Ovary (tissue), 9 donors: ENCODE measurements around the gene NLK. TPM values are rescaled to one million over a fixed set of nuclear protein-coding genes. Genes with fewer than 3 reads are reported as not detected.
"Not testable (repeated sequence)": the region's sequence is repeated elsewhere in the genome, so short reads cannot be mapped to it uniquely, and the experiment has no call there.

Experiments used
- DNase-seq, 5 donors: peaks; one replicate each; pipeline ENCODE4 v3.0.0-alpha.2; 2019 to 2020
- H3K27ac ChIP-seq, 2 donors: fragments of 200-600 bp; one replicate each; pipeline versions ENCODE4 v1.5.1 to v1.8.0; 2019 to 2022
- H3K27me3 ChIP-seq: fragments of 200-600 bp; one replicate; pipeline ENCODE4 v1.8.0; 2022
- H3K36me3 ChIP-seq: fragments of 200-600 bp; sonication (generic); one replicate; pipeline ENCODE4 v1.5.1; 2019
- H3K4me1 ChIP-seq: one replicate; pipeline ENCODE4 v1.8.1; 2013; ENCODE audit warnings: mild to moderate bottlenecking, moderate library complexity; ENCODE audit not compliant: insufficient read depth
- H3K4me3 ChIP-seq: fragments of 200-600 bp; sonication (generic); one replicate; pipeline ENCODE4 v1.5.1; 2017
- H3K9me3 ChIP-seq, 2 donors: fragments of 200-600 bp in 1 of 2; sonication (generic) in 1 of 2; one replicate each; pipeline versions ENCODE4 v1.5.1 to v1.8.1; 2013 to 2019; ENCODE audit warnings: mild to moderate bottlenecking in 1 of 2, moderate library complexity in 1 of 2
- EP300 ChIP-seq: sonication (generic); formaldehyde crosslinking; IDR thresholded peaks from one replicate; pipeline ENCODE4 v1.6.1; 2017; ENCODE audit warnings: antibody characterized with exemption
- POLR2A ChIP-seq: fragments of 450-650 bp; IDR thresholded peaks from one replicate; pipeline ENCODE4 v1.6.1; 2017; ENCODE audit warnings: antibody characterized with exemption, mild to moderate bottlenecking, moderate library complexity
- WGBS, 3 donors: extraction: QIAGEN DNeasy Blood & Tissue Kit in 1 of 3; methylation state at CpG; one replicate each; pipeline versions ENCODE4 v1.1.5 to v1.1.7; 2013 to 2017; 5-methylcytosine and 5-hydroxymethylcytosine counted together
- intact Hi-C, 4 donors: fragments of 100-400 bp; cut with DNase I; formaldehyde crosslinking; loops; one replicate each; pipeline versions ENCODE4 v1.11.0 to v1.15.1; 2022 to 2023
- polyA plus RNA-seq, 2 donors: library from polyadenylated mRNA; stranded (reverse); fragments of 200-250 nt in 1 of 2; fragments of 350-450 nt in 1 of 2; fragmentation: Illumina TruSeq in 1 of 2; extraction: RNeasy Lipid Tissue Mini Kit (QIAGEN cat#74804) in 1 of 2; gene quantifications; one replicate each; pipeline ENCODE4 v1.2.3, GENCODE V29; 2013 to 2014
- total RNA-seq, 7 donors: library from RNA; depleted of rRNA in 2 of 7; stranded (reverse); fragments of >200 nt in 2 of 7; fragmentation: NEBNext Ultra II Directional in 3 of 7; extraction: Animal tissue kit (Norgen Biotek cat#: 25700) in 3 of 7; gene quantifications; one replicate each; pipeline versions ENCODE4 v1.1.0 to v1.2.4, GENCODE V29; 2016 to 2023
- TF ChIP-seq, protein P1 (sequence below), 3 donors: fragments of 450-650 bp in 2 of 3; fragments of 200-600 bp in 1 of 3; IDR thresholded peaks; one replicate each; pipeline versions ENCODE4 v1.5.1 to v1.8.0; 2016 to 2022; ENCODE audit warnings: antibody characterized with exemption in 3 of 3, mild to moderate bottlenecking in 1 of 3
- donor health status: DM: no; HTN: no; CAD: no; lungs with moderate emphysema.
- donor health status: DM: no; HTN: no; CAD: no.
- donor health status: Bipolar disorder and iron deficiency.
- donor health status: DM: yes; HTN: yes; CAD: no.
- donor health status: DM: no; HTN: no; CAD: no.
- donor health status: DM: yes; HTN: yes; CAD: no.

Gene NLK
- total and polyA plus RNA-seq, 9 donors = 7.3 to 15.6 (median 12.3) TPM

DNA sequence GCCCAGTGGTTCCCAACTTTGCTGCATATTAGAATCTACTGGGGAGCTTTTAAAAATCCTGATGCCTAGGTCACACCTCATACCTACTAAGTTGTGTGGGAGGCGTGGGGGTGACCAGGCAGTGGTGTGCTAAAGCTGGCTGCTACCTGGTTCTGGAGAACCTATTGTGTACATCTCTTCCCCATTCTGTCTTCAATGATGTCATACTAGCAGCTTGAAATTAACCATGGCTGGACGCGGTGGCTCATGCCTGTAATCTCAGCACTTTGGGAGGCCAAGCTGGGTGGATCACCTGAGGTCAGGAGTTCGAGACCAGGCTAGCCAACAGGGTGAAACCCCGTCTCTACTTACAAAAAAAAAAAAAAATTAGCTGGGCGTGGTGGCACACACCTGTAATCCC is 11.3 kb upstream of the NLK start:
- Histone ChIP-seq H3K4me1 (no peaks in the 10 kb centered on the region), H3K4me3 (no peak overlapping the region), H3K27me3 (no peaks in the 10 kb centered on the region), H3K36me3 (no peaks in the 10 kb centered on the region), H3K9me3 (no peaks in the 10 kb centered on the region), H3K27ac (no peak overlapping the region)
- no peak for DNase-seq
- TF ChIP-seq, protein P1, sequence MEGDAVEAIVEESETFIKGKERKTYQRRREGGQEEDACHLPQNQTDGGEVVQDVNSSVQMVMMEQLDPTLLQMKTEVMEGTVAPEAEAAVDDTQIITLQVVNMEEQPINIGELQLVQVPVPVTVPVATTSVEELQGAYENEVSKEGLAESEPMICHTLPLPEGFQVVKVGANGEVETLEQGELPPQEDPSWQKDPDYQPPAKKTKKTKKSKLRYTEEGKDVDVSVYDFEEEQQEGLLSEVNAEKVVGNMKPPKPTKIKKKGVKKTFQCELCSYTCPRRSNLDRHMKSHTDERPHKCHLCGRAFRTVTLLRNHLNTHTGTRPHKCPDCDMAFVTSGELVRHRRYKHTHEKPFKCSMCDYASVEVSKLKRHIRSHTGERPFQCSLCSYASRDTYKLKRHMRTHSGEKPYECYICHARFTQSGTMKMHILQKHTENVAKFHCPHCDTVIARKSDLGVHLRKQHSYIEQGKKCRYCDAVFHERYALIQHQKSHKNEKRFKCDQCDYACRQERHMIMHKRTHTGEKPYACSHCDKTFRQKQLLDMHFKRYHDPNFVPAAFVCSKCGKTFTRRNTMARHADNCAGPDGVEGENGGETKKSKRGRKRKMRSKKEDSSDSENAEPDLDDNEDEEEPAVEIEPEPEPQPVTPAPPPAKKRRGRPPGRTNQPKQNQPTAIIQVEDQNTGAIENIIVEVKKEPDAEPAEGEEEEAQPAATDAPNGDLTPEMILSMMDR (IDR thresholded peaks at IDR 0.05) = no peak
- TF ChIP-seq EP300 (no peak), POLR2A (no peak)
- WGBS, 3 donors = 85 to 91% (median 87%) methylated on average over 6 of the region's 6 CpGs
- intact Hi-C loops = loop anchor here in 1 of 4 donors (10.0 kb wide), 1 partner anchor 294 kb away; no protein-coding TSS in a partner anchor

DNA sequence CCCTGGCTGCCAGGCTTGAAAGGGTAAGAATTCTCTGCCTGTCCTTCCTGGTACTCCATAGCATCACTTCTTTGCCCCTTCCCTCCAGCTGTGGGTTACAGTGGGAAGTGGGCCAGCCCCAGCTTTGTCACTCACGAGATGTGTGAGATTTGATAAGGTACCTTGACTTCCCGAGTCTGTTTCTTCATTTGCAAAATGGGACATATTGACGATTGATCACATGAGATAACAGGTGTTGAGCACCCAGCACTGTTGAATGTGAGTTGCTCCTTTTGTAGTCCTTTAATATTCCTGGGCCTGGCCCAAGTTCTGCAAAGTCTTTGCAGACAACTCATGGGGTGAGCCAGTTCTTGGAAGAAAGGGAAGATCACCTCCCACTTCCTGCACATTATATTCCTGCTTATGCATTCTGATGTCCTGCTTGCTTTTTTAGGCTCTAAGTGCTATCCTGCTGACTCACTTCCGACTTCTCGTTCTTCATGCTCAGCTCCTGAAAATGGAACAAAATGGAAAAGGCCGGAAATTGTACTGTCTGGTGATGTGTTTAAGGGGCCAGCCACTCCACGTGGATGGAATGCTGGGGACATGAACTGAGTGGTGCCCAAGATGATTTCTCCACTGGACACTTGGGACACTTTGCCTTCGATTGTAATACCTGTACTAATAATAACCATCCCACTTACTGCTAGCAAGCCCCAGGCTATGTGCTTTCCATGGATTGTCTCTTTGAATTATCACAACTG is 8.3 kb upstream of the NLK start:
- 70 to 74% (median 73%) methylated on average over 8 of the region's 8 CpGs for WGBS, 3 donors
- TF ChIP-seq, protein P1 (IDR thresholded peaks at IDR 0.05) = no peak
- TF ChIP-seq EP300 (no peak), POLR2A (no peak)
- Histone ChIP-seq H3K9me3 (no peaks in the 10 kb centered on the region), H3K4me3 (no peak overlapping the region), H3K36me3 (no peaks in the 10 kb centered on the region), H3K27ac (no peak overlapping the region), H3K27me3 (no peaks in the 10 kb centered on the region), H3K4me1 (no peaks in the 10 kb centered on the region)
- DNase-seq = no peak
- intact Hi-C loops = loop anchor here in 1 of 4 donors (10.0 kb wide), 1 partner anchor 291 kb away; no protein-coding TSS in a partner anchor

DNA sequence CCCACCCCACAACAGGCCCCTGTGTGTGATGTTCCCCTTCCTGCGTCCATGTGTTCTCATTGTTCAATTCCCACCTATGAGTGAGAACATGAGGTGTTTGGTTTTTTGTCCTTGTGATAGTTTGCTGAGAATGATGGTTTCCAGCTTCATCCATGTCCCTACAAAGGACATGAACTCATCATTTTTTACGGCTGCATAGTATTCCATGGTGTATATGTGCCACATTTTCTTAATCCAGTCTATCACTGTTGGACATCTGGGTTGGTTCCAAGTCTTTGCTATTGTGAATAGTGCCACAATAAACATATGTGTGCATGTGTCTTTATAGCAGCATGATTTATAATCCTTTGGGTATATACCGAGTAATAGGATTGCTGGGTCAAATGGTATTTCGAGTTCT is 7.0 kb upstream of the NLK start:
- intact Hi-C loops = loop anchor here in 1 of 4 donors (10.0 kb wide), 1 partner anchor 289 kb away; no protein-coding TSS in a partner anchor

DNA sequence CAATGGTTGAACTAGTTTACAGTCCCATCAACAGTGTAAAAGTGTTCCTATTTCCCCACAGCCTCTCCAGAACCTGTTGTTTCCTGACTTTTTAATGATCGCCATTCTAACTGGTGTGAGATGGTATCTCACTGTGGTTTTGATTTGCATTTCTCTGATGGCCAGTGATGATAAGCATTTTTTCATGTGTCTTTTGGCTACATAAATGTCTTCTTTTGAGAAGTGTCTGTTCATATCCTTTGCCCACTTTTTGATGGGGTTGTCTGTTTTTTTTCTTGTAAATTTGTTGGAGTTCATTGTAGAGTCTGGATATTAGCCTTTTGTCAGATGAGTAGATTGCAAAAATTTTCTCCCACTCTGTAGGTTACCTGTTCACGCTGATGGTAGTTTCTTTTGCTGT is 6.6 kb upstream of the NLK start:
- H3K36me3 ChIP-seq, DNase-seq: not testable (repeated sequence)

More for the DNA sequence above, 7.0 kb upstream of the NLK start:
- H3K27me3 ChIP-seq, H3K4me1 ChIP-seq, H3K36me3 ChIP-seq, H3K27ac ChIP-seq, H3K9me3 ChIP-seq, DNase-seq, H3K4me3 ChIP-seq: not testable (repeated sequence)
- WGBS, 3 donors = 92 to 97% (median 96%) methylated on average over 4 of the region's 4 CpGs

DNA sequence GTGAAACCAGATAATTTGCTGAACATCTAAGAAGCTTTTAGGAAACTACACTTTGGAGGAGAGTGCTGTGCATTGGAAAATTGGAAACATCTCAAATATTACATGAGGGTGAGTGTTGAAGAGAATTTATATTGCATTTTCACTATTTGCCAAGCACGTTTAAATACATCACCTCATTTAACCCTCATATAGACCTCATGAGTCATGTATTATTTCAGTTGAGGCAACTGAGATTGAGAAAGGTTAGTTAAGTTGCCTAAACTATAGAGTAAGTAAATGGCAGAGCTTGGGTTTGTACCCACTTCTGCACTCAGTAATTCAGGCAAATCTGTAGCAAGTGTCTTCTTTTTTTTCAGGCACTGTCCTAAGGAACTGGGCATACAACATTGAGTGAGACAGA is 3.7 kb upstream of the NLK start:
- H3K36me3 ChIP-seq = no peaks in the 10 kb centered on the region
- no peaks in the 10 kb centered on the region for H3K9me3 ChIP-seq
- no peak overlapping the region for H3K27ac ChIP-seq
- H3K4me1 ChIP-seq = peaks cover 6% of the 10 kb centered on the region
- no peaks in the 10 kb centered on the region for H3K27me3 ChIP-seq
- intact Hi-C loops = loop anchor here in 1 of 4 donors (10.0 kb wide), 1 partner anchor 286 kb away; no protein-coding TSS in a partner anchor
- no peak overlapping the region for H3K4me3 ChIP-seq
- no peak for DNase-seq
- 19 to 26% (median 25%) methylated on average over 1 of the region's 1 CpG for WGBS, 3 donors
- TF ChIP-seq EP300 = no peak
- TF ChIP-seq POLR2A = no peak
- TF ChIP-seq, protein P1 (IDR thresholded peaks at IDR 0.05) = no peak

More for the DNA sequence above, 6.6 kb upstream of the NLK start:
- not testable (repeated sequence) for H3K4me1 ChIP-seq, H3K4me3 ChIP-seq, H3K9me3 ChIP-seq, H3K27me3 ChIP-seq, H3K27ac ChIP-seq
- WGBS, 3 donors = 90 to 94% (median 93%) methylated on average over 2 of the region's 2 CpGs
- intact Hi-C loops = loop anchor here in 1 of 4 donors (10.0 kb wide), 1 partner anchor 289 kb away; no protein-coding TSS in a partner anchor
